ENCODE results near the gene TRIM63. TPM values are rescaled to one million over a fixed set of nuclear protein-coding genes. Genes with fewer than 3 reads are reported as not detected.

The TRIM63 gene
- total and polyA plus RNA-seq, 2 of the 13 experiments (the other 11 are each of a cell fraction or from before 2014, with no cell fraction given), result not detected

DNA sequence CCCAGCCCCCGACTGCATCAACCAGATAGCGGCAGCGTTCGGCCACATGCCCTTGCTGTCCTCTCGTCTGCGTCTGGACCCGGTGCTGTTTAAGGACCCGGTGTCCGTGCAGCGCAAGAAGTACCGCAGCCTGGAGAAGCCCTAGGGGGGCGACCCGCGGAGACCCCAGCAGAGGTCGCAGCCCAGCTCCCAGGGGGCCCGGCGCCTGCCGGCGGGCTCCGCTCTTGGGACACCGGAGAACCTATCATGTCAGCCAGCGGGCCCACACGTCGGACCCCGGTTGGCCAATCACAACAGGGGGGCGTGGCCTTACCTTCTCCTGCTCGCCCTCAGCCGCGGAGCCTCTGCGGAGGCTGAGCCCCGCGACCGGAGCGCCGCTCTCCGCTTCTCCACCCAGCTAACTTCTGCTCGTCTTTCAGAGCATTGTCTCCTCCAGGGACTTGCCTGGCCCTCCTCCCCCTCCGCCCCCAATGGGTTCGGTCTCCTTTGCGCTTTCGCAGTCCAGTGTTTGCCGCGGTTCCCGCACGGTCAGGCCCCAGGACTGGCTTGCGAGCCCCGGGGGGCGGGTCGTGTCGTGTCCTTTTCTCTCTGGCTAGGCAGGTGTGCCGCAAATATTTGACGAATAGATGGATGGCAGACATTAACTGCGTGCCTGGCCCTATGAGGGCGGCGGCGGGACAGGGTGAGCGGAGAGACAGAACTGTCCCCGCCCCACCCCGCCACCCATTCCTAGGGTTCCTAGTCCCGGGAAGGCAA lies 32.0 kb downstream of the TRIM63 start (continued):
- TF ChIP-seq, protein P1, sequence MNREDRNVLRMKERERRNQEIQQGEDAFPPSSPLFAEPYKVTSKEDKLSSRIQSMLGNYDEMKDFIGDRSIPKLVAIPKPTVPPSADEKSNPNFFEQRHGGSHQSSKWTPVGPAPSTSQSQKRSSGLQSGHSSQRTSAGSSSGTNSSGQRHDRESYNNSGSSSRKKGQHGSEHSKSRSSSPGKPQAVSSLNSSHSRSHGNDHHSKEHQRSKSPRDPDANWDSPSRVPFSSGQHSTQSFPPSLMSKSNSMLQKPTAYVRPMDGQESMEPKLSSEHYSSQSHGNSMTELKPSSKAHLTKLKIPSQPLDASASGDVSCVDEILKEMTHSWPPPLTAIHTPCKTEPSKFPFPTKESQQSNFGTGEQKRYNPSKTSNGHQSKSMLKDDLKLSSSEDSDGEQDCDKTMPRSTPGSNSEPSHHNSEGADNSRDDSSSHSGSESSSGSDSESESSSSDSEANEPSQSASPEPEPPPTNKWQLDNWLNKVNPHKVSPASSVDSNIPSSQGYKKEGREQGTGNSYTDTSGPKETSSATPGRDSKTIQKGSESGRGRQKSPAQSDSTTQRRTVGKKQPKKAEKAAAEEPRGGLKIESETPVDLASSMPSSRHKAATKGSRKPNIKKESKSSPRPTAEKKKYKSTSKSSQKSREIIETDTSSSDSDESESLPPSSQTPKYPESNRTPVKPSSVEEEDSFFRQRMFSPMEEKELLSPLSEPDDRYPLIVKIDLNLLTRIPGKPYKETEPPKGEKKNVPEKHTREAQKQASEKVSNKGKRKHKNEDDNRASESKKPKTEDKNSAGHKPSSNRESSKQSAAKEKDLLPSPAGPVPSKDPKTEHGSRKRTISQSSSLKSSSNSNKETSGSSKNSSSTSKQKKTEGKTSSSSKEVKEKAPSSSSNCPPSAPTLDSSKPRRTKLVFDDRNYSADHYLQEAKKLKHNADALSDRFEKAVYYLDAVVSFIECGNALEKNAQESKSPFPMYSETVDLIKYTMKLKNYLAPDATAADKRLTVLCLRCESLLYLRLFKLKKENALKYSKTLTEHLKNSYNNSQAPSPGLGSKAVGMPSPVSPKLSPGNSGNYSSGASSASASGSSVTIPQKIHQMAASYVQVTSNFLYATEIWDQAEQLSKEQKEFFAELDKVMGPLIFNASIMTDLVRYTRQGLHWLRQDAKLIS (CRISPR knock-in tag; IDR thresholded peaks at IDR 0.05), result no peak
- no peak for TF ChIP-seq SNAI1 (CRISPR knock-in tag; IDR thresholded peaks at IDR 0.05; ENCODE audit: borderline replicate concordance)
- TF ChIP-seq POLR2AphosphoS5 (IDR thresholded peaks at IDR 0.05; ENCODE audit: low read depth, low read length), result peak; percentile 48; the same call in 1 of the 2 replicates
- TF ChIP-seq, protein P2, sequence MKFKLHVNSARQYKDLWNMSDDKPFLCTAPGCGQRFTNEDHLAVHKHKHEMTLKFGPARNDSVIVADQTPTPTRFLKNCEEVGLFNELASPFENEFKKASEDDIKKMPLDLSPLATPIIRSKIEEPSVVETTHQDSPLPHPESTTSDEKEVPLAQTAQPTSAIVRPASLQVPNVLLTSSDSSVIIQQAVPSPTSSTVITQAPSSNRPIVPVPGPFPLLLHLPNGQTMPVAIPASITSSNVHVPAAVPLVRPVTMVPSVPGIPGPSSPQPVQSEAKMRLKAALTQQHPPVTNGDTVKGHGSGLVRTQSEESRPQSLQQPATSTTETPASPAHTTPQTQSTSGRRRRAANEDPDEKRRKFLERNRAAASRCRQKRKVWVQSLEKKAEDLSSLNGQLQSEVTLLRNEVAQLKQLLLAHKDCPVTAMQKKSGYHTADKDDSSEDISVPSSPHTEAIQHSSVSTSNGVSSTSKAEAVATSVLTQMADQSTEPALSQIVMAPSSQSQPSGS (CRISPR knock-in tag; IDR thresholded peaks at IDR 0.05), result no peak
- TF ChIP-seq HOXA7 (CRISPR knock-in tag; IDR thresholded peaks at IDR 0.05), result no peak
- TF ChIP-seq NFRKB (IDR thresholded peaks at IDR 0.05), result no peak
- TF ChIP-seq, protein P3, sequence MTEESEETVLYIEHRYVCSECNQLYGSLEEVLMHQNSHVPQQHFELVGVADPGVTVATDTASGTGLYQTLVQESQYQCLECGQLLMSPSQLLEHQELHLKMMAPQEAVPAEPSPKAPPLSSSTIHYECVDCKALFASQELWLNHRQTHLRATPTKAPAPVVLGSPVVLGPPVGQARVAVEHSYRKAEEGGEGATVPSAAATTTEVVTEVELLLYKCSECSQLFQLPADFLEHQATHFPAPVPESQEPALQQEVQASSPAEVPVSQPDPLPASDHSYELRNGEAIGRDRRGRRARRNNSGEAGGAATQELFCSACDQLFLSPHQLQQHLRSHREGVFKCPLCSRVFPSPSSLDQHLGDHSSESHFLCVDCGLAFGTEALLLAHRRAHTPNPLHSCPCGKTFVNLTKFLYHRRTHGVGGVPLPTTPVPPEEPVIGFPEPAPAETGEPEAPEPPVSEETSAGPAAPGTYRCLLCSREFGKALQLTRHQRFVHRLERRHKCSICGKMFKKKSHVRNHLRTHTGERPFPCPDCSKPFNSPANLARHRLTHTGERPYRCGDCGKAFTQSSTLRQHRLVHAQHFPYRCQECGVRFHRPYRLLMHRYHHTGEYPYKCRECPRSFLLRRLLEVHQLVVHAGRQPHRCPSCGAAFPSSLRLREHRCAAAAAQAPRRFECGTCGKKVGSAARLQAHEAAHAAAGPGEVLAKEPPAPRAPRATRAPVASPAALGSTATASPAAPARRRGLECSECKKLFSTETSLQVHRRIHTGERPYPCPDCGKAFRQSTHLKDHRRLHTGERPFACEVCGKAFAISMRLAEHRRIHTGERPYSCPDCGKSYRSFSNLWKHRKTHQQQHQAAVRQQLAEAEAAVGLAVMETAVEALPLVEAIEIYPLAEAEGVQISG (CRISPR knock-in tag; IDR thresholded peaks at IDR 0.05), result peak; percentile 98
- peak; percentile 13 for TF ChIP-seq ZEB1 (IDR thresholded peaks at IDR 0.05; ENCODE audit: insufficient replicate concordance, low read depth)
- TF ChIP-seq, protein P4, sequence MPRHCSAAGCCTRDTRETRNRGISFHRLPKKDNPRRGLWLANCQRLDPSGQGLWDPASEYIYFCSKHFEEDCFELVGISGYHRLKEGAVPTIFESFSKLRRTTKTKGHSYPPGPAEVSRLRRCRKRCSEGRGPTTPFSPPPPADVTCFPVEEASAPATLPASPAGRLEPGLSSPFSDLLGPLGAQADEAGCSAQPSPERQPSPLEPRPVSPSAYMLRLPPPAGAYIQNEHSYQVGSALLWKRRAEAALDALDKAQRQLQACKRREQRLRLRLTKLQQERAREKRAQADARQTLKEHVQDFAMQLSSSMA (CRISPR knock-in tag; IDR thresholded peaks at IDR 0.05), result peak; percentile 63; the same call in 1 of the 2 replicates
- no peak; the same call in 1 of the 2 replicates for TF ChIP-seq HIVEP1 (CRISPR knock-in tag; IDR thresholded peaks at IDR 0.05)
- TF ChIP-seq CREB1 (IDR thresholded peaks at IDR 0.05), result peak; percentile 46
- TF ChIP-seq CREB1 (CRISPR knock-in tag; IDR thresholded peaks at IDR 0.05), result peak; percentile 89
- TF ChIP-seq, protein P5, sequence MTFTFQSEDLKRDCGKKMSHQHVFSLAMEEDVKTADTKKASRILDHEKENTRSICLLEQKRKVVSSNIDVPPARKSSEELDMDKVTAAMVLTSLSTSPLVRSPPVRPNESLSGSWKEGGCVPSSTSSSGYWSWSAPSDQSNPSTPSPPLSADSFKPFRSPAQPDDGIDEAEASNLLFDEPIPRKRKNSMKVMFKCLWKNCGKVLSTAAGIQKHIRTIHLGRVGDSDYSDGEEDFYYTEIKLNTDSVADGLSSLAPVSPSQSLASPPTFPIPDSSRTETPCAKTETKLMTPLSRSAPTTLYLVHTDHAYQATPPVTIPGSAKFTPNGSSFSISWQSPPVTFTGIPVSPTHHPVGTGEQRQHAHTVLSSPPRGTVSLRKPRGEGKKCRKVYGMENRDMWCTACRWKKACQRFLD (CRISPR knock-in tag; IDR thresholded peaks at IDR 0.05; ENCODE audit: borderline replicate concordance), result no peak; the same call in 1 of the 2 replicates
- no peak for TF ChIP-seq MTF1 (CRISPR knock-in tag; IDR thresholded peaks at IDR 0.05)
- no peak for TF ChIP-seq GTF3A (CRISPR knock-in tag; conservative IDR thresholded peaks at IDR 0.05)
- no peak for TF ChIP-seq CBX5 (CRISPR knock-in tag; IDR thresholded peaks at IDR 0.05; ENCODE audit: borderline replicate concordance)
- TF ChIP-seq HNF4A (CRISPR knock-in tag; IDR thresholded peaks at IDR 0.05), result no peak
- TF ChIP-seq NPAS2 (CRISPR knock-in tag; IDR thresholded peaks at IDR 0.05; ENCODE audit: borderline replicate concordance), result no peak
- no peak for TF ChIP-seq CENPX (CRISPR knock-in tag; IDR thresholded peaks at IDR 0.05)
- TF ChIP-seq TEAD2 (CRISPR knock-in tag; IDR thresholded peaks at IDR 0.05), result no peak
- TF ChIP-seq NR1H2 (CRISPR knock-in tag; IDR thresholded peaks at IDR 0.05; ENCODE audit: borderline replicate concordance, low read depth), result no peak
